HepG2 (cell line): ENCODE measurements around the gene MAP3K3. TPM values are rescaled to one million over a fixed set of nuclear protein-coding genes. Genes with fewer than 3 reads are reported as not detected.

ENCODE experiments used
- ATAC-seq: fragments of 200-7000 bp; cut with Tn5 transposase; 3 replicates; pipeline ENCODE4 v1.9.1; 2020; ENCODE audit warnings: mild to moderate bottlenecking, moderate library complexity
- BruUV-seq: library from RNA; stranded (reverse); fragments of 400-500 nt; replicated peaks from 2 replicates; lab custom pipeline; 2021; lab: Mats Ljungman, UMichigan
- CTCF ChIA-PET: fragments of 300-600 bp; formaldehyde crosslinking; extraction: SDS; loops from one replicate; lab custom pipeline; 2021; ENCODE audit warnings: low total read pairs, inconsistent platforms, low intra/inter-chr PET ratio; lab: Yijun Ruan, JAX
- POLR2A ChIA-PET: fragments of 350-600 bp; sonication (Branson Sonifier 250); formaldehyde crosslinking; loops from one replicate; lab custom pipeline; 2020; ENCODE audit warnings: antibody characterized with exemption, inconsistent platforms; lab: Yijun Ruan, JAX
- DNase-seq: peaks from one replicate; pipeline ENCODE4 v3.0.0-alpha.2; 2015; ENCODE audit warnings: low spot score
- FAIRE-seq: peaks from 3 replicates; lab custom pipeline; 2011; peaks lifted over from hg19 to GRCh38; lab: Jason Lieb, UNC
- H2AFZ ChIP-seq: one replicate; pipeline ENCODE4 v1.6.1; 2011; ENCODE audit warnings: low read length, inconsistent platforms
- H3K27ac ChIP-seq: fragments of 300-600 bp; 3 replicates; pipeline ENCODE4 v1.8.0; 2011; ENCODE audit warnings: mixed run types, mild to moderate bottlenecking, mixed read lengths, low read length, inconsistent platforms; ENCODE audit not compliant: insufficient read depth; ENCODE audit errors: extremely low read length
- H3K27me3 ChIP-seq, 2 experiments: fragments of 200-600 bp in 1 of 2; 2 replicates in 1 of 2; 3 replicates in 1 of 2; pipeline versions ENCODE4 v1.6.0 to v1.8.0; 2011; ENCODE audit warnings: low read length in 2 of 2, mild to moderate bottlenecking in 2 of 2, moderate library complexity in 2 of 2, inconsistent platforms in 1 of 2; ENCODE audit not compliant: insufficient read depth in 2 of 2, control insufficient read depth in 1 of 2
- H3K36me3 ChIP-seq, 2 experiments: fragments of 200-600 bp in 1 of 2; replicated peaks in 1 of 2; 2 replicates in 1 of 2; 3 replicates in 1 of 2; pipeline versions ENCODE4 v1.5.1 to v1.8.0; 2011; ENCODE audit warnings: low read length in 2 of 2, inconsistent platforms in 1 of 2; ENCODE audit not compliant: insufficient read depth in 2 of 2, control insufficient read depth in 1 of 2
- H3K4me1 ChIP-seq: 2 replicates; pipeline ENCODE4 v1.5.1; 2012; ENCODE audit warnings: low read length, inconsistent platforms; ENCODE audit not compliant: insufficient read depth
- H3K4me2 ChIP-seq: 2 replicates; pipeline ENCODE4 v1.6.0; 2011; ENCODE audit warnings: low read depth, low read length, inconsistent platforms
- H3K4me3 ChIP-seq, 3 experiments: fragments of 200-600 bp in 1 of 3; sonication (generic), shearing (Covaris generic) in 1 of 3; replicated peaks in 1 of 3; 2 replicates each; pipeline ENCODE4 v1.5.1; 2011 to 2016; ENCODE audit warnings: low read length in 3 of 3, inconsistent platforms in 2 of 3, low read depth in 2 of 3, mild to moderate bottlenecking in 2 of 3, control low read depth in 1 of 3, mixed read lengths in 1 of 3; ENCODE audit not compliant: insufficient read depth in 1 of 3
- H3K79me2 ChIP-seq: one replicate; pipeline ENCODE4 v1.6.1; 2011; ENCODE audit warnings: low read length, inconsistent platforms; ENCODE audit not compliant: insufficient read depth
- H3K9ac ChIP-seq: 2 replicates; pipeline ENCODE4 v1.6.0; 2011; ENCODE audit warnings: mild to moderate bottlenecking, low read depth, low read length, inconsistent platforms; ENCODE audit not compliant: insufficient read depth
- H3K9me3 ChIP-seq: 2 replicates; pipeline ENCODE4 v1.5.1; 2012; ENCODE audit warnings: mild to moderate bottlenecking, low read length
- H4K20me1 ChIP-seq: 2 replicates; pipeline ENCODE4 v1.6.0; 2011; ENCODE audit warnings: inconsistent platforms, mild to moderate bottlenecking, low read length, moderate library complexity; ENCODE audit not compliant: insufficient read depth
- AKAP8 ChIP-seq: sonication (generic); formaldehyde crosslinking; IDR thresholded peaks from 2 replicates; pipeline ENCODE4 v1.5.1; 2020; ENCODE audit warnings: mild to moderate bottlenecking, missing genetic modification reagents
- BHLHE40 ChIP-seq: IDR thresholded peaks from 2 replicates; pipeline ENCODE4 v1.6.1; 2011; ENCODE audit warnings: low read length, improper control_type of control experiment
- EED ChIP-seq: sonication (generic); formaldehyde crosslinking; IDR thresholded peaks from 2 replicates; pipeline ENCODE4 v1.5.0; 2020; ENCODE audit warnings: mild to moderate bottlenecking, missing genetic modification reagents
- LCORL ChIP-seq, 2 experiments: fragments of 450-650 bp in 1 of 2; sonication (generic) in 1 of 2; formaldehyde crosslinking in 1 of 2; IDR thresholded peaks; 2 replicates each; pipeline versions ENCODE4 v1.5.0 to v1.6.1; 2017 to 2020; ENCODE audit warnings: antibody characterized with exemption in 1 of 2, missing genetic modification reagents in 1 of 2
- RAD21 ChIP-seq: fragments of 450-650 bp; formaldehyde crosslinking; IDR thresholded peaks from 2 replicates; pipeline ENCODE4 v1.5.0; 2020; ENCODE audit warnings: mild to moderate bottlenecking
- SMC3 ChIP-seq: IDR thresholded peaks from 2 replicates; pipeline ENCODE4 v1.6.1; 2011; ENCODE audit warnings: low read length, improper control_type of control experiment
- STAG1 ChIP-seq: sonication (generic); formaldehyde crosslinking; IDR thresholded peaks from 2 replicates; pipeline ENCODE4 v1.4.0; 2020; ENCODE audit warnings: missing genetic modification reagents
- ZC3H13 ChIP-seq: sonication (generic); formaldehyde crosslinking; IDR thresholded peaks from 2 replicates; pipeline ENCODE4 v1.8.1; 2023; ENCODE audit warnings: mild to moderate bottlenecking, missing genetic modification reagents, moderate library complexity
- ZFP36L1 ChIP-seq: sonication (generic); formaldehyde crosslinking; IDR thresholded peaks from 2 replicates; pipeline ENCODE4 v1.8.0; 2022; ENCODE audit warnings: mild to moderate bottlenecking, missing genetic modification reagents, moderate library complexity
- ZKSCAN5 ChIP-seq: sonication (generic); formaldehyde crosslinking; IDR thresholded peaks from 2 replicates; pipeline ENCODE4 v1.5.1; 2020; ENCODE audit warnings: mild to moderate bottlenecking, missing genetic modification reagents
- ZNF577 ChIP-seq: sonication (generic); formaldehyde crosslinking; IDR thresholded peaks from 2 replicates; pipeline ENCODE4 v1.4.0; 2020; ENCODE audit warnings: mild to moderate bottlenecking, low read depth, missing genetic modification reagents, borderline replicate concordance
- ZNF780A ChIP-seq: sonication (generic); formaldehyde crosslinking; IDR thresholded peaks from 2 replicates; pipeline ENCODE4 v1.8.0; 2022; ENCODE audit warnings: mild to moderate bottlenecking, missing genetic modification reagents, moderate library complexity
- ZNF788 ChIP-seq: sonication (generic); formaldehyde crosslinking; IDR thresholded peaks from 2 replicates; pipeline ENCODE4 v1.5.0; 2020; ENCODE audit warnings: mild to moderate bottlenecking, missing genetic modification reagents, borderline replicate concordance
- WGBS: methylation state at CpG from one replicate; pipeline ENCODE4 v1.1.6; 2017; ENCODE audit warnings: low lambda C conversion rate; 5-methylcytosine and 5-hydroxymethylcytosine counted together
- in situ Hi-C: cut with HindIII; loops from 2 replicates; pipeline ENCODE4 v1.10.0; 2017; ENCODE audit warnings: low pct_unique_long_range_greater_than_20kb; ENCODE audit not compliant: extremely low pct_ligation_motif_present
- intact Hi-C: fragments of 100-400 bp; cut with micrococcal nuclease; formaldehyde crosslinking; loops from one replicate; pipeline ENCODE4 v1.10.0; 2022; ENCODE audit not compliant: unreplicated experiment
- polyA plus RNA-seq, 8 experiments: library from polyadenylated mRNA; depleted of rRNA in 3 of 8; stranded (reverse) in 7 of 8; unstranded in 1 of 8; fragments of >200 nt; fragmentation: Illumina TruSeq in 4 of 8; extraction: Trizol in 4 of 8; gene quantifications; 2 replicates each; pipeline versions ENCODE4 v1.2.1 to v1.2.3, GENCODE V29; 2011 to 2016; ENCODE audit warnings: low read depth in 4 of 8, missing spikeins in 1 of 8, mixed read lengths in 1 of 8; ENCODE audit not compliant: insufficient read depth in 1 of 8
- total RNA-seq, 5 experiments: library from RNA; depleted of rRNA; stranded (reverse); fragments of >200 nt; fragmentation: Illumina TruSeq; extraction: Trizol; gene quantifications; 2 replicates each; pipeline ENCODE4 v1.2.3, GENCODE V29; 2016; ENCODE audit warnings: low read depth in 1 of 5
- TF ChIP-seq, protein P1 (sequence below): sonication (generic); formaldehyde crosslinking; IDR thresholded peaks from 2 replicates; pipeline ENCODE4 v1.4.0; 2020; ENCODE audit warnings: missing genetic modification reagents
- TF ChIP-seq, protein P2 (sequence below): sonication (generic); formaldehyde crosslinking; IDR thresholded peaks from 2 replicates; pipeline ENCODE4 v1.5.0; 2020; ENCODE audit warnings: mild to moderate bottlenecking, missing genetic modification reagents
- TF ChIP-seq, protein P3 (sequence below): sonication (generic); formaldehyde crosslinking; IDR thresholded peaks from 2 replicates; pipeline ENCODE4 v1.5.0; 2020; ENCODE audit warnings: mild to moderate bottlenecking, missing genetic modification reagents, moderate library complexity
- TF ChIP-seq, protein P4 (sequence below): IDR thresholded peaks from 2 replicates; pipeline ENCODE4 v1.6.1; 2016; ENCODE audit warnings: missing compliant biosample characterization, missing genetic modification reagents, borderline replicate concordance

Gene MAP3K3
- total and polyA plus RNA-seq, 2 of the 13 experiments (the other 11 are each of a cell fraction or from before 2014, with no cell fraction given): 17.7 to 21.8 TPM

DNA sequence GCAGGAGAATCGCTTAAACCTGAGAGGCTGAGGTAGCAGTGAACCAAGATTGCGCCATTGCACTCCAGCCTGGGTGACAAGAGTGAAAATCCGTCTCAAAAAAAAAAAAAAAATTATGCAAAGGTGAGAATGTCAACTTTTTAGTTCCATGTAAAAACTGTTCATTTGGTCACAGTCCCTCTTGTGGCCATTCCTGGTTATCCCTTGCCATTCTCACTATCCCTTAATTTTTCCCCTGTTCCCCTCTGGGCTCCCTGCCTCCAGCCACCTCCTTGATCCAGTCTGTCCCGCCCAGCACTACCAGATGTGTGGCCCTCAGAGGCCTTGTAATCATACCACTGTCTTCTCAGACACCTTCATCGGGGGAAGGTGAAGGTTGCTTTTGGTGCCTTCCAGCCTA is 48.6 kb upstream of the MAP3K3 start:
- Histone ChIP-seq H2AFZ (no peak overlapping the region), H3K36me3 (peaks cover 0 to 9% of the 10 kb centered on the region in 2 experiments; a peak in 3 of 5 replicates), H3K27me3 (no peaks in the 10 kb centered on the region), H3K27ac (no peak overlapping the region), H3K9me3 (no peaks in the 10 kb centered on the region), H3K4me3 (no peak overlapping the region), H3K4me1 (peaks cover 30% of the 10 kb centered on the region), H3K9ac (no peak overlapping the region), H4K20me1 (peaks cover 36% of the 10 kb centered on the region), H3K79me2 (peaks cover 46% of the 10 kb centered on the region), H3K4me2 (no peak overlapping the region)
- TF ChIP-seq ZKSCAN5 (CRISPR knock-in tag) (no peak), SMC3 (peak; percentile 40; the same call in 1 of the 2 replicates), ZNF780A (CRISPR knock-in tag) (no peak), ZFP36L1 (CRISPR knock-in tag) (no peak), BHLHE40 (no peak), EED (CRISPR knock-in tag) (no peak), LCORL (IDR thresholded peaks at IDR 0.05) (no peak), LCORL (CRISPR knock-in tag; IDR thresholded peaks at IDR 0.05) (peak; percentile 27; the same call in 1 of the 2 replicates), ZC3H13 (CRISPR knock-in tag) (no peak), ZNF577 (no peak), STAG1 (peak; percentile 47), AKAP8 (CRISPR knock-in tag) (0 out of 2 replicates have a peak, but pooled peaks have one; percentile 30), RAD21 (peak; percentile 50), ZNF788 (CRISPR knock-in tag) (peak; percentile 38; the same call in 1 of the 2 replicates)
- TF ChIP-seq, protein P1, sequence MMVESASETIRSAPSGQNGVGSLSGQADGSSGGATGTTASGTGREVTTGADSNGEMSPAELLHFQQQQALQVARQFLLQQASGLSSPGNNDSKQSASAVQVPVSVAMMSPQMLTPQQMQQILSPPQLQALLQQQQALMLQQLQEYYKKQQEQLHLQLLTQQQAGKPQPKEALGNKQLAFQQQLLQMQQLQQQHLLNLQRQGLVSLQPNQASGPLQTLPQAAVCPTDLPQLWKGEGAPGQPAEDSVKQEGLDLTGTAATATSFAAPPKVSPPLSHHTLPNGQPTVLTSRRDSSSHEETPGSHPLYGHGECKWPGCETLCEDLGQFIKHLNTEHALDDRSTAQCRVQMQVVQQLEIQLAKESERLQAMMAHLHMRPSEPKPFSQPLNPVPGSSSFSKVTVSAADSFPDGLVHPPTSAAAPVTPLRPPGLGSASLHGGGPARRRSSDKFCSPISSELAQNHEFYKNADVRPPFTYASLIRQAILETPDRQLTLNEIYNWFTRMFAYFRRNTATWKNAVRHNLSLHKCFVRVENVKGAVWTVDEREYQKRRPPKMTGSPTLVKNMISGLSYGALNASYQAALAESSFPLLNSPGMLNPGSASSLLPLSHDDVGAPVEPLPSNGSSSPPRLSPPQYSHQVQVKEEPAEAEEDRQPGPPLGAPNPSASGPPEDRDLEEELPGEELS (CRISPR knock-in tag): no peak
- TF ChIP-seq, protein P2, sequence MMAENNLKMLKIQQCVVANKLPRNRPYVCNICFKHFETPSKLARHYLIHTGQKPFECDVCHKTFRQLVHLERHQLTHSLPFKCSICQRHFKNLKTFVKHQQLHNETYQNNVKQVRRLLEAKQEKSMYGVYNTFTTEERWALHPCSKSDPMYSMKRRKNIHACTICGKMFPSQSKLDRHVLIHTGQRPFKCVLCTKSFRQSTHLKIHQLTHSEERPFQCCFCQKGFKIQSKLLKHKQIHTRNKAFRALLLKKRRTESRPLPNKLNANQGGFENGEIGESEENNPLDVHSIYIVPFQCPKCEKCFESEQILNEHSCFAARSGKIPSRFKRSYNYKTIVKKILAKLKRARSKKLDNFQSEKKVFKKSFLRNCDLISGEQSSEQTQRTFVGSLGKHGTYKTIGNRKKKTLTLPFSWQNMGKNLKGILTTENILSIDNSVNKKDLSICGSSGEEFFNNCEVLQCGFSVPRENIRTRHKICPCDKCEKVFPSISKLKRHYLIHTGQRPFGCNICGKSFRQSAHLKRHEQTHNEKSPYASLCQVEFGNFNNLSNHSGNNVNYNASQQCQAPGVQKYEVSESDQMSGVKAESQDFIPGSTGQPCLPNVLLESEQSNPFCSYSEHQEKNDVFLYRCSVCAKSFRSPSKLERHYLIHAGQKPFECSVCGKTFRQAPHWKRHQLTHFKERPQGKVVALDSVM (CRISPR knock-in tag): peak; percentile 28; the same call in 1 of the 2 replicates
- TF ChIP-seq, protein P3, sequence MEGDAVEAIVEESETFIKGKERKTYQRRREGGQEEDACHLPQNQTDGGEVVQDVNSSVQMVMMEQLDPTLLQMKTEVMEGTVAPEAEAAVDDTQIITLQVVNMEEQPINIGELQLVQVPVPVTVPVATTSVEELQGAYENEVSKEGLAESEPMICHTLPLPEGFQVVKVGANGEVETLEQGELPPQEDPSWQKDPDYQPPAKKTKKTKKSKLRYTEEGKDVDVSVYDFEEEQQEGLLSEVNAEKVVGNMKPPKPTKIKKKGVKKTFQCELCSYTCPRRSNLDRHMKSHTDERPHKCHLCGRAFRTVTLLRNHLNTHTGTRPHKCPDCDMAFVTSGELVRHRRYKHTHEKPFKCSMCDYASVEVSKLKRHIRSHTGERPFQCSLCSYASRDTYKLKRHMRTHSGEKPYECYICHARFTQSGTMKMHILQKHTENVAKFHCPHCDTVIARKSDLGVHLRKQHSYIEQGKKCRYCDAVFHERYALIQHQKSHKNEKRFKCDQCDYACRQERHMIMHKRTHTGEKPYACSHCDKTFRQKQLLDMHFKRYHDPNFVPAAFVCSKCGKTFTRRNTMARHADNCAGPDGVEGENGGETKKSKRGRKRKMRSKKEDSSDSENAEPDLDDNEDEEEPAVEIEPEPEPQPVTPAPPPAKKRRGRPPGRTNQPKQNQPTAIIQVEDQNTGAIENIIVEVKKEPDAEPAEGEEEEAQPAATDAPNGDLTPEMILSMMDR (CRISPR knock-in tag): peak; percentile 42
- TF ChIP-seq, protein P4, sequence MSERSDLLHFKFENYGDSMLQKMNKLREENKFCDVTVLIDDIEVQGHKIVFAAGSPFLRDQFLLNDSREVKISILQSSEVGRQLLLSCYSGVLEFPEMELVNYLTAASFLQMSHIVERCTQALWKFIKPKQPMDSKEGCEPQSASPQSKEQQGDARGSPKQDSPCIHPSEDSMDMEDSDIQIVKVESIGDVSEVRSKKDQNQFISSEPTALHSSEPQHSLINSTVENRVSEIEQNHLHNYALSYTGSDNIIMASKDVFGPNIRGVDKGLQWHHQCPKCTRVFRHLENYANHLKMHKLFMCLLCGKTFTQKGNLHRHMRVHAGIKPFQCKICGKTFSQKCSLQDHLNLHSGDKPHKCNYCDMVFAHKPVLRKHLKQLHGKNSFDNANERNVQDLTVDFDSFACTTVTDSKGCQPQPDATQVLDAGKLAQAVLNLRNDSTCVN (CRISPR knock-in tag): no peak
- no TSS peak for BruUV-seq
- in situ Hi-C loops (no loop called here), intact Hi-C loops (loop anchor here (10.0 kb wide), 1 partner anchor 149 kb away; no protein-coding TSS in a partner anchor)
- ATAC-seq (no peak), DNase-seq (peak; percentile 28), FAIRE-seq (peak; percentile 79)
- 85% methylated on average over 5 of the region's 5 CpGs for WGBS
- CTCF ChIA-PET: interaction anchor here (1.5 kb wide), 1 partner anchor 148 kb away, joined by 8 read pairs; no protein-coding TSS in a partner anchor
- POLR2A ChIA-PET: no interaction called here
